ENCODE measurements around the gene NPY4R2.
"Not testable (repeated sequence)": the region's sequence is repeated elsewhere in the genome, so short reads cannot be mapped to it uniquely, and the experiment has no call there.

DNA sequence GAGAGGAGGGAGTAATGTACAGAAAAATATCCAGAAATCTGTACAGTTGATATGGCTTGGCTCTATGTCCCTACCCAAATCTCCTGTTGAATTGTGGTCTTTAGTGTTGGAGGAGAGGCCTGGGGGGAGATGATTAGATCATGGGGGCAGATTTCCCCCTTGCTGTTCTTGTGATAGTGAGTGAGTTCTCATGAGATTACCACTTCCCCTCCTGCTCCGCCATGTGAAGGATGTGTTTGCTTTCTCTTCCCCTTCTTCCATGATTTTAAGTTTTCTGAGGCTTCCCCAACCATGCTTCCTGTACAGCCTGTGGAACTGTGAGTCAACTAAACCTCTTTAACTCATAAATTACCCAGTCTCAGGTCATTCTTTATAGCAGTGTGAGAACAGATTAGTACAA, 29.0 kb downstream of the NPY4R2 start:
- TF ChIP-seq POLR2A (IDR thresholded peaks at IDR 0.05) = not testable (repeated sequence)
- TF ChIP-seq, protein P1, sequence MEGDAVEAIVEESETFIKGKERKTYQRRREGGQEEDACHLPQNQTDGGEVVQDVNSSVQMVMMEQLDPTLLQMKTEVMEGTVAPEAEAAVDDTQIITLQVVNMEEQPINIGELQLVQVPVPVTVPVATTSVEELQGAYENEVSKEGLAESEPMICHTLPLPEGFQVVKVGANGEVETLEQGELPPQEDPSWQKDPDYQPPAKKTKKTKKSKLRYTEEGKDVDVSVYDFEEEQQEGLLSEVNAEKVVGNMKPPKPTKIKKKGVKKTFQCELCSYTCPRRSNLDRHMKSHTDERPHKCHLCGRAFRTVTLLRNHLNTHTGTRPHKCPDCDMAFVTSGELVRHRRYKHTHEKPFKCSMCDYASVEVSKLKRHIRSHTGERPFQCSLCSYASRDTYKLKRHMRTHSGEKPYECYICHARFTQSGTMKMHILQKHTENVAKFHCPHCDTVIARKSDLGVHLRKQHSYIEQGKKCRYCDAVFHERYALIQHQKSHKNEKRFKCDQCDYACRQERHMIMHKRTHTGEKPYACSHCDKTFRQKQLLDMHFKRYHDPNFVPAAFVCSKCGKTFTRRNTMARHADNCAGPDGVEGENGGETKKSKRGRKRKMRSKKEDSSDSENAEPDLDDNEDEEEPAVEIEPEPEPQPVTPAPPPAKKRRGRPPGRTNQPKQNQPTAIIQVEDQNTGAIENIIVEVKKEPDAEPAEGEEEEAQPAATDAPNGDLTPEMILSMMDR (IDR thresholded peaks at IDR 0.05 in 4 of 5, conservative IDR thresholded peaks at IDR 0.05 in 1 of 5) = not testable (repeated sequence)
